HG03457 (cell line): ENCODE results near the gene REEP5.
A peak's percentile ranks its signal among the peaks of the same experiment; 100 is the strongest.
"Not testable (repeated sequence)": the region's sequence is repeated elsewhere in the genome, so short reads cannot be mapped to it uniquely, and the experiment has no call there.

Experiments used
- ATAC-seq: cut with Tn5 transposase; IDR thresholded peaks from one replicate; pipeline ENCODE4 v1.9.1; 2021; ENCODE audit warnings: moderate number of reproducible peaks; ENCODE audit not compliant: unreplicated experiment

Gene REEP5

GRCh38 chr5:112933651-112934365 lies 11.8 kb upstream of the REEP5 start:
- no peak for ATAC-seq

GRCh38 chr5:112933105-112933504 lies 11.1 kb upstream of the REEP5 start:
- no peak for ATAC-seq

- ATAC-seq, result no peak
These were observed 9.4 kb upstream of the REEP5 start for GRCh38 chr5:112931473-112931872.

- peak; percentile 26 for ATAC-seq
These were observed 8.0 kb upstream of the REEP5 start for GRCh38 chr5:112930082-112930344.

- ATAC-seq, result peak; percentile 77
These were observed 7.5 kb upstream of the REEP5 start for GRCh38 chr5:112929336-112930081.

GRCh38 chr5:112923988-112924387 lies 2.0 kb upstream of the REEP5 start:
- no peak for ATAC-seq

- peak; percentile 37 for ATAC-seq
These were observed 1.3 kb upstream of the REEP5 start for GRCh38 chr5:112923148-112923917.

- ATAC-seq, result peak; percentile 26
These were observed 798 bp downstream of the REEP5 start for GRCh38 chr5:112921026-112921832.

GRCh38 chr5:112919972-112920371 lies 2.1 kb downstream of the REEP5 start:
- ATAC-seq, result no peak

GRCh38 chr5:112918679-112919078 lies 3.3 kb downstream of the REEP5 start:
- no peak for ATAC-seq

- ATAC-seq, result no peak
These were observed 3.9 kb downstream of the REEP5 start for GRCh38 chr5:112918136-112918535.

- no peak for ATAC-seq
These were observed 4.5 kb downstream of the REEP5 start for GRCh38 chr5:112917453-112917995.

GRCh38 chr5:112915831-112916230 lies 6.2 kb downstream of the REEP5 start:
- ATAC-seq, result no peak

- ATAC-seq, result no peak
These were observed 7.4 kb downstream of the REEP5 start for GRCh38 chr5:112914584-112914983.

- no peak for ATAC-seq
These were observed 11.5 kb downstream of the REEP5 start for GRCh38 chr5:112910529-112910928.

- ATAC-seq, result no peak
These were observed 13.2 kb downstream of the REEP5 start for GRCh38 chr5:112908854-112909253.

- ATAC-seq, result no peak
These were observed 14.8 kb downstream of the REEP5 start for GRCh38 chr5:112907166-112907631.

- ATAC-seq, result no peak
These were observed 15.4 kb downstream of the REEP5 start for GRCh38 chr5:112906637-112907036.

- ATAC-seq, result not testable (repeated sequence)
These were observed 17.0 kb downstream of the REEP5 start for GRCh38 chr5:112904996-112905395.

- no peak for ATAC-seq
These were observed 19.5 kb downstream of the REEP5 start for GRCh38 chr5:112902561-112902960.

GRCh38 chr5:112895682-112896081 lies 26.3 kb downstream of the REEP5 start:
- no peak for ATAC-seq
